Calu3 (cell line): Measurements from ENCODE around the gene ARL15. TPM values are rescaled to one million over a fixed set of nuclear protein-coding genes. Genes with fewer than 3 reads are reported as not detected.

Source experiments
- BruUV-seq: library from RNA; stranded (reverse); fragments of 400-500 nt; replicated peaks from 2 replicates; lab custom pipeline; 2021; lab: Mats Ljungman, UMichigan
- CTCF ChIA-PET: fragments of 300-600 bp; sonication (Branson Sonifier 250); formaldehyde crosslinking; loops from one replicate; lab custom pipeline; 2022; ENCODE audit warnings: antibody characterized with exemption; lab: Charles Lee
- DNase-seq: peaks from one replicate; pipeline ENCODE4 v3.0.0; 2022
- H3K27ac Mint-ChIP-seq: one replicate; pipeline ENCODE4 v1.8.0; 2022; ENCODE audit warnings: mixed read lengths; ENCODE audit not compliant: unreplicated experiment
- H3K27me3 Mint-ChIP-seq: one replicate; pipeline ENCODE4 v1.8.0; 2022; ENCODE audit warnings: mixed read lengths; ENCODE audit not compliant: unreplicated experiment
- H3K36me3 Mint-ChIP-seq: one replicate; pipeline ENCODE4 v1.8.0; 2022; ENCODE audit warnings: mild to moderate bottlenecking, moderate library complexity, mixed read lengths; ENCODE audit not compliant: insufficient read depth, unreplicated experiment
- H3K4me1 Mint-ChIP-seq: one replicate; pipeline ENCODE4 v1.8.0; 2022; ENCODE audit warnings: mild to moderate bottlenecking, low read depth, mixed read lengths; ENCODE audit not compliant: unreplicated experiment
- H3K4me3 Mint-ChIP-seq: one replicate; pipeline ENCODE4 v1.8.0; 2022; ENCODE audit warnings: mild to moderate bottlenecking, low read depth, moderate library complexity, mixed read lengths; ENCODE audit not compliant: unreplicated experiment
- H3K9me3 Mint-ChIP-seq: one replicate; pipeline ENCODE4 v1.8.0; 2022; ENCODE audit warnings: low read depth, mixed read lengths; ENCODE audit not compliant: unreplicated experiment
- intact Hi-C: fragments of 100-400 bp; cut with micrococcal nuclease; formaldehyde crosslinking; loops from one replicate; pipeline ENCODE4 v1.10.0; 2022; ENCODE audit not compliant: unreplicated experiment
- total RNA-seq: library from RNA; stranded (reverse); gene quantifications from 2 replicates; pipeline ENCODE4 v1.2.3, GENCODE V29; 2022
- TF ChIP-seq, protein P1 (sequence below): fragments of 200-600 bp; IDR thresholded peaks from one replicate; pipeline ENCODE4 v1.8.0; 2022; ENCODE audit warnings: antibody characterized with exemption; ENCODE audit not compliant: unreplicated experiment

Gene ARL15
- total RNA-seq, 1 experiment from 2014 or later = 15.1 TPM

DNA sequence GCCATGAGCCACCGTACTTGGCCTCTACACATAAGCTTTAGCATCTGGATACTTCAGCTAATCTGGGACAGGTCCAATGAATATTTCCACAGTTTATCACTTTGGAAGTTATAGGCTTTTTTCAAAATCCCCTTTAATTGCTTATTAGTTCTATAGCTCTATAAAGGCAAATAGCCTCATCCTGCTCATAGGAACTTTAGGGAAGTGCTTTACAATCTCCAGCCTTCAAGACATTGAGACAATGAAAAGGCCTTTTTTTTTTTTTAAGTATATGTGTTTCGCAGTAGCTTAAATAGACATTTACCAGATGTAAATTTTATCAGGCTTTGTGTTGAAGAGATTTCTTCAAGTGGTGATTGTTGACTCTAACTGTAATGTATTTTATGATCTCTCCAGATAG is 224.2 kb downstream of the ARL15 start:
- intact Hi-C loops = no loop called here
- DNase-seq = no peak
- H3K9me3 Mint-ChIP-seq = no peaks in the 10 kb centered on the region
- peaks cover 9% of the 10 kb centered on the region for H3K4me1 Mint-ChIP-seq
- CTCF ChIA-PET = interaction anchor here (0.6 kb wide), 1 partner anchor 26 kb away, joined by 3 read pairs; no protein-coding TSS in a partner anchor
- no peaks in the 10 kb centered on the region for H3K27me3 Mint-ChIP-seq
- TF ChIP-seq, protein P1, sequence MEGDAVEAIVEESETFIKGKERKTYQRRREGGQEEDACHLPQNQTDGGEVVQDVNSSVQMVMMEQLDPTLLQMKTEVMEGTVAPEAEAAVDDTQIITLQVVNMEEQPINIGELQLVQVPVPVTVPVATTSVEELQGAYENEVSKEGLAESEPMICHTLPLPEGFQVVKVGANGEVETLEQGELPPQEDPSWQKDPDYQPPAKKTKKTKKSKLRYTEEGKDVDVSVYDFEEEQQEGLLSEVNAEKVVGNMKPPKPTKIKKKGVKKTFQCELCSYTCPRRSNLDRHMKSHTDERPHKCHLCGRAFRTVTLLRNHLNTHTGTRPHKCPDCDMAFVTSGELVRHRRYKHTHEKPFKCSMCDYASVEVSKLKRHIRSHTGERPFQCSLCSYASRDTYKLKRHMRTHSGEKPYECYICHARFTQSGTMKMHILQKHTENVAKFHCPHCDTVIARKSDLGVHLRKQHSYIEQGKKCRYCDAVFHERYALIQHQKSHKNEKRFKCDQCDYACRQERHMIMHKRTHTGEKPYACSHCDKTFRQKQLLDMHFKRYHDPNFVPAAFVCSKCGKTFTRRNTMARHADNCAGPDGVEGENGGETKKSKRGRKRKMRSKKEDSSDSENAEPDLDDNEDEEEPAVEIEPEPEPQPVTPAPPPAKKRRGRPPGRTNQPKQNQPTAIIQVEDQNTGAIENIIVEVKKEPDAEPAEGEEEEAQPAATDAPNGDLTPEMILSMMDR = no peak
- BruUV-seq = no TSS peak
- H3K4me3 Mint-ChIP-seq = no peak overlapping the region
- H3K27ac Mint-ChIP-seq = no peak overlapping the region
- no peaks in the 10 kb centered on the region for H3K36me3 Mint-ChIP-seq

- H3K9me3 Mint-ChIP-seq = no peaks in the 10 kb centered on the region
- intact Hi-C loops = no loop called here
- H3K27ac Mint-ChIP-seq = no peak overlapping the region
- H3K4me1 Mint-ChIP-seq = peaks cover 9% of the 10 kb centered on the region
- H3K4me3 Mint-ChIP-seq = no peak overlapping the region
- DNase-seq = no peak
- BruUV-seq = no TSS peak
- no peaks in the 10 kb centered on the region for H3K36me3 Mint-ChIP-seq
- TF ChIP-seq, protein P1 = no peak
- CTCF ChIA-PET = no interaction called here
- no peaks in the 10 kb centered on the region for H3K27me3 Mint-ChIP-seq
Observed at GRCh38 chr5:54084696-54085095, 225.7 kb downstream of the ARL15 start.

- Mint-ChIP-seq H3K36me3 (no peaks in the 10 kb centered on the region), H3K27ac (no peak overlapping the region), H3K9me3 (no peaks in the 10 kb centered on the region), H3K27me3 (no peaks in the 10 kb centered on the region), H3K4me1 (peaks cover 9% of the 10 kb centered on the region), H3K4me3 (no peak overlapping the region)
- DNase-seq = no peak
- TF ChIP-seq, protein P1 = no peak
- no TSS peak for BruUV-seq
- CTCF ChIA-PET = no interaction called here
- intact Hi-C loops = no loop called here
Observed at GRCh38 chr5:54083851-54084250, 226.5 kb downstream of the ARL15 start.

DNA sequence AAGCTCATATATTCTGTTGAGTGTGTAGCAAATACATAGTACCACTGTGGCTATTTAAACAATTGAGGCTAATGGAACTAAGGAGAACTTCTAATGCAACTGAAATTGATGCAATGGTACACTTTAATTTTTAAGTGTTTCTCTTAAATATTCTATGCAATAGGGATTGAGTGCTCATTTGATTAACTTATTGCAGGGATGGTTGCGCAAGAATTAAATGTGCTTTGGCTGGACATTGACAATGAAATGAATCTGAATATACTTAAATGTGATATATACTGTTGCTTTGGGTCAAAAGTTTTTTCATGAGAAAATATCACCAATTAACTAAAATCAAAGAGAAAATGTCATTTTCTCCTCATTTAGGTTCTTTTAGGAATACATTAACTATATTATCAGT is 227.1 kb downstream of the ARL15 start:
- Mint-ChIP-seq H3K9me3 (no peaks in the 10 kb centered on the region), H3K4me3 (no peak overlapping the region), H3K27ac (no peak overlapping the region), H3K4me1 (peaks cover 7% of the 10 kb centered on the region), H3K36me3 (no peaks in the 10 kb centered on the region), H3K27me3 (no peaks in the 10 kb centered on the region)
- TF ChIP-seq, protein P1 = no peak
- no TSS peak for BruUV-seq
- intact Hi-C loops = no loop called here
- no peak for DNase-seq
- CTCF ChIA-PET = no interaction called here
